HEK293T (cell line): ENCODE measurements around the gene FZR1.
A peak's percentile ranks its signal among the peaks of the same experiment; 100 is the strongest.

Source experiments
- CTCF ChIA-PET: fragments of 350-600 bp; formaldehyde crosslinking; extraction: SDS; loops from one replicate; lab custom pipeline; 2021; ENCODE audit warnings: antibody characterized with exemption, inconsistent platforms; lab: Yijun Ruan, JAX
- POLR2A ChIA-PET: fragments of 350-600 bp; formaldehyde crosslinking; extraction: SDS; loops from one replicate; lab custom pipeline; 2020; ENCODE audit warnings: antibody characterized with exemption, inconsistent platforms; lab: Yijun Ruan, JAX
- DNase-seq: peaks from one replicate; pipeline ENCODE4 v3.0.0; 2012; ENCODE audit warnings: mixed read lengths; ENCODE audit errors: extremely low spot score
- ARNT ChIP-seq: fragments of 450-650 bp; IDR thresholded peaks from 2 replicates; pipeline ENCODE4 v1.6.1; 2017; ENCODE audit warnings: mild to moderate bottlenecking
- BHLHE40 ChIP-seq: fragments of 450-650 bp; IDR thresholded peaks from 2 replicates; pipeline ENCODE4 v1.6.1; 2016; ENCODE audit warnings: mild to moderate bottlenecking, moderate library complexity, borderline replicate concordance
- CTBP1 ChIP-seq: fragments of 450-650 bp; IDR thresholded peaks from 2 replicates; pipeline ENCODE4 v1.6.1; 2016; ENCODE audit warnings: borderline replicate concordance
- ELF4 ChIP-seq: fragments of 450-650 bp; IDR thresholded peaks from 2 replicates; pipeline ENCODE4 v1.6.1; 2017; ENCODE audit warnings: antibody characterized with exemption
- FOXA1 ChIP-seq: fragments of 450-650 bp; IDR thresholded peaks from 2 replicates; pipeline ENCODE4 v1.6.1; 2016; ENCODE audit warnings: mild to moderate bottlenecking
- FOXK2 ChIP-seq: fragments of 450-650 bp; IDR thresholded peaks from 2 replicates; pipeline ENCODE4 v1.6.1; 2016; ENCODE audit warnings: mild to moderate bottlenecking
- FOXM1 ChIP-seq: fragments of 450-650 bp; IDR thresholded peaks from 2 replicates; pipeline ENCODE4 v1.6.1; 2017; ENCODE audit warnings: mild to moderate bottlenecking, borderline replicate concordance
- HDGF ChIP-seq: fragments of 450-650 bp; IDR thresholded peaks from 2 replicates; pipeline ENCODE4 v1.6.1; 2017; ENCODE audit warnings: antibody characterized with exemption, borderline replicate concordance
- L3MBTL2 ChIP-seq: fragments of 450-650 bp; conservative IDR thresholded peaks from 2 replicates; pipeline ENCODE4 v1.6.1; 2016; ENCODE audit warnings: mild to moderate bottlenecking
- LEF1 ChIP-seq: fragments of 450-650 bp; IDR thresholded peaks from 2 replicates; pipeline ENCODE4 v1.6.1; 2017; ENCODE audit warnings: mild to moderate bottlenecking, borderline replicate concordance
- NFRKB ChIP-seq: fragments of 450-650 bp; IDR thresholded peaks from 2 replicates; pipeline ENCODE4 v1.6.1; 2016; ENCODE audit warnings: mild to moderate bottlenecking, moderate library complexity
- PKNOX1 ChIP-seq: fragments of 450-650 bp; IDR thresholded peaks from 2 replicates; pipeline ENCODE4 v1.6.1; 2016
- SP1 ChIP-seq: fragments of 450-650 bp; IDR thresholded peaks from 2 replicates; pipeline ENCODE4 v1.6.1; 2017
- SUZ12 ChIP-seq: fragments of 450-650 bp; IDR thresholded peaks from 2 replicates; pipeline ENCODE4 v1.6.1; 2016; ENCODE audit warnings: mild to moderate bottlenecking
- TARDBP ChIP-seq: fragments of 450-650 bp; IDR thresholded peaks from 2 replicates; pipeline ENCODE4 v1.6.1; 2016
- ZNF384 ChIP-seq: fragments of 450-650 bp; IDR thresholded peaks from 2 replicates; pipeline ENCODE4 v1.6.1; 2016

The FZR1 gene

GRCh38 chr19:3470500-3471128, 35.5 kb upstream of the FZR1 start:
- POLR2A ChIA-PET, result no interaction called here
- CTCF ChIA-PET, result interaction anchor here (0.5 to 2.8 kb wide), 6 partner anchors 13 to 166 kb away, joined by 3 to 9 read pairs (median 4); partner anchors contain the start of gene SMIM44
- DNase-seq, result no peak
- no peak for TF ChIP-seq LEF1
- no peak for TF ChIP-seq NFRKB
- TF ChIP-seq FOXM1, result no peak
- no peak for TF ChIP-seq SP1
- TF ChIP-seq L3MBTL2, result no peak
- TF ChIP-seq HDGF, result no peak
- TF ChIP-seq FOXA1, result no peak
- no peak for TF ChIP-seq ARNT
- TF ChIP-seq BHLHE40, result no peak
- TF ChIP-seq ELF4, result no peak
- no peak for TF ChIP-seq FOXK2
- TF ChIP-seq CTBP1, result no peak
- TF ChIP-seq SUZ12, result no peak

GRCh38 chr19:3471954-3472655, 34.0 kb upstream of the FZR1 start:
- ChIA-PET CTCF (interaction anchor here (0.6 to 2.8 kb wide), 4 partner anchors 11 to 158 kb away, joined by 4 to 9 read pairs (median 7); partner anchors contain the start of gene SMIM44), POLR2A (no interaction called here)
- peak; percentile 69 for DNase-seq
- TF ChIP-seq FOXM1 (peak; percentile 54; the same call in 1 of the 2 replicates), FOXA1 (no peak)

- ChIA-PET POLR2A (no interaction called here), CTCF (no interaction called here)
- TF ChIP-seq LEF1 (no peak), SUZ12 (no peak), FOXK2 (no peak), ARNT (no peak), CTBP1 (no peak), L3MBTL2 (no peak)
- no peak for DNase-seq
These were observed 32.1 kb upstream of the FZR1 start for GRCh38 chr19:3474010-3474409.

GRCh38 chr19:3474614-3475013, 31.5 kb upstream of the FZR1 start:
- POLR2A ChIA-PET, result no interaction called here
- no peak for DNase-seq
- TF ChIP-seq FOXM1 (no peak), ZNF384 (no peak), NFRKB (no peak), BHLHE40 (no peak), FOXK2 (no peak), TARDBP (no peak), SP1 (no peak), ELF4 (no peak), SUZ12 (no peak), PKNOX1 (no peak), LEF1 (no peak), ARNT (no peak), CTBP1 (no peak), FOXA1 (no peak), HDGF (no peak), L3MBTL2 (no peak)
- CTCF ChIA-PET, result no interaction called here

- ChIA-PET POLR2A (no interaction called here), CTCF (no interaction called here)
- TF ChIP-seq L3MBTL2, result no peak
- DNase-seq, result no peak
These were observed 30.7 kb upstream of the FZR1 start for GRCh38 chr19:3475449-3475848.

GRCh38 chr19:3476830-3477229, 29.3 kb upstream of the FZR1 start:
- no peak for TF ChIP-seq FOXK2
- TF ChIP-seq ZNF384, result no peak
- TF ChIP-seq SUZ12, result no peak
- no peak; the same call in 1 of the 2 replicates for TF ChIP-seq PKNOX1
- TF ChIP-seq TARDBP, result no peak
- POLR2A ChIA-PET, result no interaction called here
- CTCF ChIA-PET, result interaction anchor here (0.6 kb wide), 1 partner anchor 8 kb away, joined by 3 read pairs; no protein-coding TSS in a partner anchor
- no peak for DNase-seq

- ChIA-PET POLR2A (no interaction called here), CTCF (no interaction called here)
- TF ChIP-seq TARDBP (peak; percentile 95), ELF4 (no peak)
- no peak for DNase-seq
These were observed 28.6 kb upstream of the FZR1 start for GRCh38 chr19:3477506-3477905.

- DNase-seq, result no peak
- CTCF ChIA-PET, result no interaction called here
- POLR2A ChIA-PET, result no interaction called here
- TF ChIP-seq FOXA1, result no peak
- TF ChIP-seq L3MBTL2, result no peak
- no peak for TF ChIP-seq BHLHE40
- no peak for TF ChIP-seq ARNT
- no peak for TF ChIP-seq FOXM1
- no peak for TF ChIP-seq FOXK2
- TF ChIP-seq SP1, result no peak
- TF ChIP-seq LEF1, result no peak
- TF ChIP-seq ELF4, result no peak
- no peak for TF ChIP-seq SUZ12
- no peak for TF ChIP-seq PKNOX1
- no peak for TF ChIP-seq HDGF
- TF ChIP-seq CTBP1, result no peak
- TF ChIP-seq NFRKB, result no peak
- no peak for TF ChIP-seq ZNF384
- TF ChIP-seq TARDBP, result no peak
These were observed 28.2 kb upstream of the FZR1 start for GRCh38 chr19:3477951-3478350.
